Amniotic epithelial cell (primary cell): ENCODE measurements around the gene NSUN2.

Source experiments
- DNase-seq: peaks from one replicate; pipeline ENCODE4 v3.0.0-alpha.2; 2010; ENCODE audit warnings: low read depth

Gene NSUN2

GRCh38 chr5:6604341-6604740 is 28.5 kb downstream of the NSUN2 start:
- DNase-seq: no peak

GRCh38 chr5:6603643-6604042 is 29.2 kb downstream of the NSUN2 start:
- DNase-seq: no peak

GRCh38 chr5:6602441-6602840 is 30.4 kb downstream of the NSUN2 start:
- no peak for DNase-seq

- no peak for DNase-seq
Measured at GRCh38 chr5:6601816-6602215, 31.0 kb downstream of the NSUN2 start.

GRCh38 chr5:6601271-6601670 is 31.6 kb downstream of the NSUN2 start:
- no peak for DNase-seq

- no peak for DNase-seq
Measured at GRCh38 chr5:6599739-6600138, 33.1 kb downstream of the NSUN2 start.

GRCh38 chr5:6598351-6598900 is 34.4 kb downstream of the NSUN2 start:
- DNase-seq: peak; percentile 4

GRCh38 chr5:6597557-6597956 is 35.3 kb downstream of the NSUN2 start:
- no peak for DNase-seq

GRCh38 chr5:6596388-6596787 is 36.5 kb downstream of the NSUN2 start:
- DNase-seq: no peak

GRCh38 chr5:6595405-6595804 is 37.4 kb downstream of the NSUN2 start:
- DNase-seq: no peak

GRCh38 chr5:6594066-6594465 is 38.8 kb downstream of the NSUN2 start:
- no peak for DNase-seq

- DNase-seq: no peak
Measured at GRCh38 chr5:6593148-6594016, 39.5 kb downstream of the NSUN2 start.

GRCh38 chr5:6592601-6593000 is 40.2 kb downstream of the NSUN2 start:
- DNase-seq: peak; percentile 14

- no peak for DNase-seq
Measured at GRCh38 chr5:6591671-6592288, 41.1 kb downstream of the NSUN2 start.

- no peak for DNase-seq
Measured at GRCh38 chr5:6590581-6590980, 42.3 kb downstream of the NSUN2 start.

- no peak for DNase-seq
Measured at GRCh38 chr5:6587171-6587570, 45.7 kb downstream of the NSUN2 start.

- no peak for DNase-seq
Measured at GRCh38 chr5:6586647-6587042, 46.2 kb downstream of the NSUN2 start.

- no peak for DNase-seq
Measured at GRCh38 chr5:6585939-6586646, 46.8 kb downstream of the NSUN2 start.

GRCh38 chr5:6585168-6585567 is 47.7 kb downstream of the NSUN2 start:
- DNase-seq: no peak

- no peak for DNase-seq
Measured at GRCh38 chr5:6584727-6585126, 48.1 kb downstream of the NSUN2 start.

- DNase-seq: no peak
Measured at GRCh38 chr5:6584101-6584645, 48.7 kb downstream of the NSUN2 start.
